Spinal cord (tissue), 10 donors: ENCODE measurements around the gene PRKCE. TPM values are rescaled to one million over a fixed set of nuclear protein-coding genes. Genes with fewer than 3 reads are reported as not detected.
A peak's percentile ranks its signal among the peaks of the same experiment; 100 is the strongest.
"Not testable (repeated sequence)": the region's sequence is repeated elsewhere in the genome, so short reads cannot be mapped to it uniquely, and the experiment has no call there.

Experiments used
- DNase-seq, 6 donors: peaks; one replicate each; pipeline versions ENCODE4 v3.0.0 to v3.0.0-alpha.2; 2013 to 2015; ENCODE audit warnings: low spot score in 6 of 6, low read depth in 4 of 6
- H3K27ac ChIP-seq: one replicate; pipeline ENCODE4 v1.5.1; 2013; ENCODE audit warnings: low read depth, low read length, control low read depth
- H3K27me3 ChIP-seq: one replicate; pipeline ENCODE4 v1.6.1; 2013; ENCODE audit warnings: low read length; ENCODE audit not compliant: control insufficient read depth, insufficient read depth
- H3K36me3 ChIP-seq: one replicate; pipeline ENCODE4 v1.6.1; 2013; ENCODE audit warnings: low read length; ENCODE audit not compliant: control insufficient read depth, insufficient read depth
- H3K4me1 ChIP-seq: one replicate; pipeline ENCODE4 v1.6.1; 2013; ENCODE audit warnings: low read length; ENCODE audit not compliant: control insufficient read depth, insufficient read depth
- H3K4me3 ChIP-seq: one replicate; pipeline ENCODE4 v1.5.1; 2013; ENCODE audit warnings: low read depth, low read length, control low read depth
- H3K9me3 ChIP-seq: one replicate; pipeline ENCODE4 v1.6.1; 2013; ENCODE audit warnings: low read length; ENCODE audit not compliant: control insufficient read depth, insufficient read depth
- WGBS: methylation state at CpG from one replicate; pipeline ENCODE4 v1.1.5; 2013; ENCODE audit warnings: missing lambda C conversion rate; ENCODE audit not compliant: insufficient coverage; 5-methylcytosine and 5-hydroxymethylcytosine counted together
- polyA plus RNA-seq, 2 donors: library from polyadenylated mRNA; unstranded; fragments of 120-200 nt; gene quantifications; one replicate each; pipeline ENCODE4 v1.2.1, GENCODE V29; 2013; ENCODE audit not compliant: insufficient read length in 2 of 2
- total RNA-seq, 2 donors: library from RNA; depleted of rRNA in 1 of 2; stranded (reverse); fragments of 120-200 nt in 1 of 2; fragments of >200 nt in 1 of 2; gene quantifications; one replicate each; pipeline versions ENCODE4 v1.2.3 to v1.2.4, GENCODE V29; 2013 to 2014
- donor health status: healthy.

Gene PRKCE
- total and polyA plus RNA-seq, 4 donors: 22.9 to 48.5 (median 37.4) TPM

DNA sequence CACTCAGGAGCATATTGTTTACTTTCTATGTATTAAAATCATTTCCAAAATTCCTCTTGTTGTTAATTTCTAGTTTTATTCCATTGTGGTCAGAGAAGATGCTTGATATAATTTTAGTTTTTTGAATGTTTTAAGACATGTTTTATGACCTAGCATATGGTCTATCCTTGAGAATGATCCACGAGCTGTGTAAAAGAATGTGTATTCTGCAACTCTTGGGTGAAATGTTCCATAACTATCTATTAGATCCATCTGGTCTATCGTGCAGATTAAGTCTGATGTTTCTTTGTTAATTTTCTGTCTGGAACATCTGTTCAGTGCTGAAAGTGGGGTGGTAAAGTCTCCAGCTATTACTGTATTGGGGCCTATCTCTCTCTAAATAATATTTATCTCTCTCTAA is 562.4 kb downstream of the PRKCE start:
- no peak overlapping the region for H3K27ac ChIP-seq
- no peak overlapping the region for H3K4me3 ChIP-seq
- H3K9me3 ChIP-seq: peaks cover 4% of the 10 kb centered on the region
- H3K4me1 ChIP-seq: no peaks in the 10 kb centered on the region
- no CpG with 5 or more reads among the region's 2 CpGs for WGBS
- no peaks in the 10 kb centered on the region for H3K27me3 ChIP-seq
- no peaks in the 10 kb centered on the region for H3K36me3 ChIP-seq
- DNase-seq: no peak

- H3K9me3 ChIP-seq: peaks cover 4% of the 10 kb centered on the region
- no peak for DNase-seq
- no peaks in the 10 kb centered on the region for H3K27me3 ChIP-seq
- WGBS: no CpG with 5 or more reads among the region's 1 CpG
- H3K4me3 ChIP-seq: no peak overlapping the region
- H3K36me3 ChIP-seq: no peaks in the 10 kb centered on the region
- H3K4me1 ChIP-seq: no peaks in the 10 kb centered on the region
- H3K27ac ChIP-seq: no peak overlapping the region
These were observed 564.7 kb downstream of the PRKCE start for GRCh38 chr2:46216213-46216612.

DNA sequence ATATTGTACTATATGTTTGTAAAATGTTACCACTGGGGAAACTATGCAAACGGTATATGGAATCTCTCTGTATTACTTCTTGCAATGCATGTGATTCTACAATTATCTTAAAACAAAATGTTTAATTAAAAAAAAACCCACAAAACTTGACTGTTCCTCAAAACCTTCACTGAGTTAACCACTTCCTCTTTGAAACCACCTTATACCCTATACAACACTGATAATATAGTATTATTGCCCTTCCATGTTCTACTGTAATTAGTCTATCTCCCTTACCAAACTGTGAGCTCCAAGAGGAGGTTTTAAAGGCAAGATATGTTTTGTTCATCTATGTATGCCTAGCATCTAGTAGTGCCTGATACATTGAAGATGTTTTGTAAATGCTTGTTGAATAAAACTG is 572.0 kb downstream of the PRKCE start:
- not testable (repeated sequence) for H3K4me3 ChIP-seq, H3K27ac ChIP-seq, DNase-seq, H3K36me3 ChIP-seq, H3K9me3 ChIP-seq, H3K4me1 ChIP-seq, H3K27me3 ChIP-seq
- WGBS: no CpG with 5 or more reads among the region's 1 CpG

DNA sequence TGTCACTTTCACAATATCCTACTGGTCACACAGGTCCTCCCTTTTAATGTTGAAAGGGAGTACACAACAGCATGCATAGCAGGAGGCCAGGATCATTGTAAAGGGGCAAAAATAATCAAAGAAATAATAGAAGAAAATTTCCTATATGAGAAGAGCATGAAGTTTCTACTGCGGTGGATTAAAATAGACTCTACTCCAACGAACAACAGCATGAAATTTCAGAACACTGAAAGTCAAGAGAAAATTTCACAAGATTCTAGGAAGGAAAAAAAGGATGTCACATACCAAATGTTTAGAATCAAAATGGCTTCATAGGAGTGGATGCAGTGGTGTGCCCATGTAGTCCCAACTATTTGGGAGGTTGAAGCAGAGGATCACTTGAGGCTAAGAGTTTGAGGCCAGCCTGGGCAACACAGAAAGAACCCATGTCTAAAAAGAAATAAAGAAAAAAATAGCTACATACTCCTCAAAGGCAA is 573.7 kb downstream of the PRKCE start:
- Histone ChIP-seq H3K4me3 (no peak overlapping the region), H3K27me3 (no peaks in the 10 kb centered on the region), H3K27ac (no peak overlapping the region), H3K9me3 (no peaks in the 10 kb centered on the region), H3K36me3 (no peaks in the 10 kb centered on the region), H3K4me1 (peaks cover 6% of the 10 kb centered on the region)
- no CpG with 5 or more reads among the region's 2 CpGs for WGBS
- DNase-seq: no peak

GRCh38 chr2:46225730-46226129 is 574.3 kb downstream of the PRKCE start:
- H3K27me3 ChIP-seq: no peaks in the 10 kb centered on the region
- H3K9me3 ChIP-seq: no peaks in the 10 kb centered on the region
- DNase-seq: no peak
- H3K27ac ChIP-seq: no peak overlapping the region
- no peak overlapping the region for H3K4me3 ChIP-seq
- WGBS: 60% methylated on average over 1 of the region's 1 CpG
- no peaks in the 10 kb centered on the region for H3K36me3 ChIP-seq
- peaks cover 8% of the 10 kb centered on the region for H3K4me1 ChIP-seq

DNA sequence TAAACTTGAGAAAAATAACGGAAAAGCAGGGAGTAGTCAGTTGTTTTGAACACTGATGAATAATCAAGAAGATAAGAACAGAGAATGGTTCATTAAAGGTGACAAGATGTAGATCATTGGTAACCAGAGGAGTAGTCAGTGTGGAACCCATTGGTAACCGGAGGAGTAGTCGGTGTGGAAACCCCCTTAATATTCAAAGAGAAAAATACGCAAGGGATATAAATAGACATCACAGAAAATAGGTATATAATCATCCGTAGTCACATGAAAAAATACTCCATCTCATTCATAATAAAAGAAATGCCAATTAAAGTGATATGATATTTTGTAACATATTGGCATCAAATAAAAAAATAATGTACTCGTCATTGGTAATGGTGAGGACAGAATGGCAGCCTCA is 575.1 kb downstream of the PRKCE start:
- H3K36me3 ChIP-seq: no peaks in the 10 kb centered on the region
- no peak overlapping the region for H3K4me3 ChIP-seq
- no peak overlapping the region for H3K27ac ChIP-seq
- 100% methylated on average over 1 of the region's 6 CpGs for WGBS
- no peaks in the 10 kb centered on the region for H3K9me3 ChIP-seq
- peaks cover 8% of the 10 kb centered on the region for H3K4me1 ChIP-seq
- no peaks in the 10 kb centered on the region for H3K27me3 ChIP-seq
- DNase-seq: no peak

DNA sequence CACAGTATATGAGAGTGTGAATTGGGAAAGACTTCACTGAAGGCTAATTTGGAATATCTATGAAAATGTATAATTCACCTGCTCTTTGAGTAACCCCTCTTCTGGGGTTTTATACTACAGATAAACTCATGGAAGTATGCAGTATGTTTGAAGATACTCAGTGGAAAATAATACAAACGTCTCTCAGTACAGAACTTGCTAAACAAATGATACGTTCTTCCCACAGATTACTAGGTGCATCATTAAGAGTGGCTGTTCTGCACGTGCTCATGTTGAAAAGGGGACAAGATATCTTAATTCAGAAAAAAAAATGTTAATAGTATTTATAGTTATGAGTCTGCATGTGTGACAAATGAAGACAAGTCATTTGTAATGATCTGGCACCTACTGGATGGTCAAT is 575.5 kb downstream of the PRKCE start:
- Histone ChIP-seq H3K4me1 (peaks cover 8% of the 10 kb centered on the region), H3K27me3 (no peaks in the 10 kb centered on the region), H3K4me3 (no peak overlapping the region), H3K9me3 (no peaks in the 10 kb centered on the region), H3K27ac (no peak overlapping the region), H3K36me3 (no peaks in the 10 kb centered on the region)
- DNase-seq: no peak
- no CpG with 5 or more reads among the region's 3 CpGs for WGBS

GRCh38 chr2:46227674-46228289 is 576.3 kb downstream of the PRKCE start:
- 89% methylated on average over 3 of the region's 7 CpGs for WGBS
- Histone ChIP-seq H3K9me3 (no peaks in the 10 kb centered on the region), H3K4me1 (peaks cover 9% of the 10 kb centered on the region), H3K27me3 (no peaks in the 10 kb centered on the region), H3K4me3 (no peak overlapping the region), H3K27ac (no peak overlapping the region), H3K36me3 (no peaks in the 10 kb centered on the region)
- DNase-seq: no peak

DNA sequence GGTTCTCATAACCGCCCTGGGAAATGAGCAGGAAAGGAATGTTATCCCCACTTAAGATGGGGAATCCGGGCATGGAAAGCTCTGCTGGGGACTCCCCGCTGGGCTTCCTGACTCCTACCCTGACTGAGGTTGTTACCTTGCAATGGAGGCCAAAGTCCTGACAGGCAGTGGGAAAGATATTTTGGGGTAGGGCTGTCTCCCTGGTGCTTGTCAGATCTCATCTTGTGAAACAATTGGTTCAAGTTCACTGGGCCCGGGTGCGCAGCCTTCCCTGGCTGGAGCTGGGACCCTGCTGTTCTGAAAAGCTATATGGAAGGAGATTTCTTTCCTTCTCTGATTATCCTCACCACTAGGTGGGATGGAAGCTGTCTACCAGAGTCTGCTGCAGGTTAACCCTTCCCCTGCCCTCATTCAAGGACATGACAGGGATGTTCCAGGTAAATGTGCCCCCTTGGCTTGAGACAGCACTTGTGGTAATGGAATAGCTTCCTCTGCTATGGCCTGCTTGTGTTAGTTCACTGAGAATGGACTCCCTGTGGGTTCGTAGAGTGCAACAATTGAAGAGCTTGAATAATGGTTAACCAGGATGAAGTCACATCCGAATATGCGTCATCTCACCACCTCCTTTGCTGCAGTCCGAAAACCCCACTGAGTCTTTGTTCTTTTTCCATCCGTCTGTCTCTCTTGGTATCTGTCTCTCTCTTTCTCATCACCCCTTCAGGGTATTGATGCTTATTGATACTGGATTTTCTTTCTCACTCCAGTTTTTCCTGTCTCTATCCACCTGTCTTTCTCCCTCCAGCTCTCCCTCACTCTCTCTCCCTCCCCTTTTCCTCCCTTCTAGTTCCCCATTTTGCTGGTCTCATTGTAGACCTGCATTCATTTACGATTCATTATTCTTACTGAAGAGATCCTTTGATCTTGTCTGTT is 577.9 kb downstream of the PRKCE start:
- Histone ChIP-seq H3K27ac (peak overlapping the region; percentile 25), H3K4me3 (no peak overlapping the region), H3K36me3 (no peaks in the 10 kb centered on the region), H3K9me3 (no peaks in the 10 kb centered on the region), H3K27me3 (no peaks in the 10 kb centered on the region), H3K4me1 (peaks cover 17% of the 10 kb centered on the region)
- peak in 2 of 6 donors; percentile 4 to 43 for DNase-seq
- WGBS: 26% methylated on average over 7 of the region's 11 CpGs
